GM18519 (cell line): Measurements from ENCODE around the gene PCDHGB1.
"Not testable (repeated sequence)": the region's sequence is repeated elsewhere in the genome, so short reads cannot be mapped to it uniquely, and the experiment has no call there.

ENCODE experiments used
- ATAC-seq: cut with Tn5 transposase; IDR thresholded peaks from one replicate; pipeline ENCODE4 v1.9.1; 2021; ENCODE audit warnings: mild to moderate bottlenecking, moderate library complexity; ENCODE audit not compliant: unreplicated experiment, low FRiP score

PCDHGB1 gene

DNA sequence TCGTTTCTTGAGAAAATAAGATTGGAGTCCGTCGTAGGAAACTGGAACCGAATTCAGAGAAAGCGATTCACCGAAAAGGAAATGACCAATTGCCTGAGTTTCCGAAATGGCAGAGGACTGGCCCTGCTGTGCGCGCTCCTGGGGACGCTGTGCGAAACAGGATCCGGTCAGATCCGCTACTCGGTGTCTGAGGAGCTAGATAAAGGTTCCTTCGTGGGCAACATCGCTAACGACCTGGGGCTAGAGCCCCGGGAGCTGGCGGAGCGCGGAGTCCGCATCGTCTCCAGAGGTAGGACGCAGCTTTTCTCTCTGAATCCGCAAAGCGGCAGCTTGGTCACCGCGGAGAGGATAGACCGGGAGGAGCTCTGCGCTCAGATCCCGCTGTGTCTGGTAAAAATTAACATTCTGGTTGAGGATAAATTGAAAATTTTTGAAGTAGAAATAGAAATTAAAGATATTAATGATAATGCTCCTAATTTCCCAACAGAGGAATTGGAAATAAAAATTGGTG lies 5.9 kb upstream of the PCDHGB1 start:
- ATAC-seq, result no peak

GRCh38 chr5:141345327-141345726 lies 4.6 kb upstream of the PCDHGB1 start:
- no peak for ATAC-seq

DNA sequence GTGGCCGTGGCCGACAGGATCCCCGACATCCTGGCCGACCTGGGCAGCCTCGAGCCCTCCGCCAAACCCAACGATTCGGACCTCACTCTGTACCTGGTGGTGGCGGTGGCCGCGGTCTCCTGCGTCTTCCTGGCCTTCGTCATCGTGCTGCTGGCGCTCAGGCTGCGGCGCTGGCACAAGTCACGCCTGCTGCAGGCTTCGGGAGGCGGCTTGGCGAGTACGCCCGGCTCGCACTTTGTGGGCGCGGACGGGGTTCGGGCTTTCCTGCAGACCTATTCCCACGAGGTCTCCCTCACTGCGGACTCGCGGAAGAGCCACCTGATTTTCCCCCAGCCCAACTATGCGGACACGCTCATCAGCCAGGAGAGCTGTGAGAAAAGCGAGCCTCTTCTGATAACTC lies 3.9 kb upstream of the PCDHGB1 start:
- not testable (repeated sequence) for ATAC-seq

DNA sequence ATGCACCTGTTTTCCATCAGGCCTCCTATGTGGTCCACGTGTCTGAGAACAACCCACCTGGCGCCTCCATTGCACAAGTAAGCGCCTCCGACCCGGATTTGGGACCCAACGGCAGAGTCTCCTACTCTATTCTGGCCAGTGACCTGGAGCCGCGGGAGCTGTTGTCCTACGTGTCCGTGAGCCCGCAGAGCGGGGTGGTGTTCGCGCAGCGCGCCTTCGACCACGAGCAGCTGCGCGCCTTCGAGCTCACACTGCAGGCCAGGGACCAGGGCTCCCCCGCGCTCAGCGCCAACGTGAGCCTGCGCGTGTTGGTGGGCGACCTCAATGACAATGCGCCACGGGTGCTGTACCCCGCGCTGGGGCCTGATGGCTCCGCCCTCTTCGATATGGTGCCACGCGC lies 1.7 kb downstream of the PCDHGB1 start:
- no peak for ATAC-seq

DNA sequence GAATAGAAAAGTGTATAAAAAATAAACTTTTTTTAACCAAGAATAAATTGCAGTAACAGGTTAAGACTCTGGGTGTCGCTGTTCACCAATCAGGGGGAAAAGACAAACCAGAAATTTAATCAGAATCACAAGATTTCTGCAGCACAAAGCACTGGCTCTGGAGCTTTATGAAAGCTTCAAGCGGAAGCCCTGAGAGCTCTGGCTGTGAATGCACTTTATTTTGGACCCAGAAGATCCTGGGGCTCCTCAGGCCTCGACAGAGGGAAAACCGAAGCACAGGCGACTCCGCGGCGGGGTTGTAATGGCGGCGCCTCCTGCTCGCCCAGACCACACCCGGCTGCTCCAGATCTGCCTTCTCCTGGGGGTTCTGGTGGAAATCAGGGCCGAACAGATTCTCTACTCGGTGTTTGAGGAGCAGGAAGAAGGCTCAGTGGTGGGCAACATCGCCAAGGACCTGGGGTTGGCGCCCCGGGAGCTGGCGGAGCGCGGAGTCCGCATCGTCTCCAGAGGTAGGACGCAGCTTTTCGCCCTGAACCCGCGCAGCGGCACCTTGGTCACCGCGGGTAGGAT lies 5.1 kb downstream of the PCDHGB1 start, which contains the start of gene PCDHGA4:
Gene PCDHGA4 (plus strand): TSS at position 122 of the 570 bp plus-strand sequence. CDS start 87 bp downstream, at position 209.
- ATAC-seq, result no peak

DNA sequence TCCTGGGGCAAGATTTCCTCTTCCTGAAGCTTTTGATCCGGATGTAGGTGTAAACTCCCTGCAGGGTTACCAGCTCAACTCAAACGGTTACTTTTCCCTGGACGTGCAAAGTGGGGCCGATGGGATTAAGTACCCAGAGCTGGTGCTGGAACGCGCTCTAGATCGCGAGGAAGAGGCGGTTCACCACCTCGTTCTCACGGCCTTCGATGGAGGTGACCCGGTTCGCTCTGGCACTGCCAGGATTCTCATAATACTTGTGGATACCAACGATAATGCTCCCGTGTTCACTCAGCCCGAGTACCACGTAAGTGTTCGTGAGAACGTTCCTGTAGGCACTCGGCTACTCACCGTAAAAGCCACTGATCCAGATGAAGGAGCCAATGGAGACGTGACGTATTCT lies 5.7 kb downstream of the PCDHGB1 start:
- ATAC-seq, result no peak

DNA sequence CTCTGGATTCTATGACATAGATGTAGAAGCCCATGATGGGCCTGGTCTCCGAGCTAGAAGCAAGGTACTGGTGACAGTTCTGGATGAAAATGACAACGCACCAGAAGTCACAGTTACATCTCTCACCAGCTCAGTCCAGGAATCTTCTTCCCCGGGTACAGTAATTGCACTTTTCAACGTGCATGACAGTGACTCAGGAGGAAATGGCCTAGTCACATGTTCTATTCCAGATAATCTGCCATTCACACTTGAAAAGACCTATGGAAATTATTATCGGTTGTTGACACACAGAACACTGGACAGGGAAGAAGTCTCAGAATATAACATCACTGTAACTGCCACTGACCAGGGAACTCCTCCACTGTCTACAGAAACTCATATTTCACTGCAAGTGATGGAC lies 6.2 kb downstream of the PCDHGB1 start:
- no peak for ATAC-seq

DNA sequence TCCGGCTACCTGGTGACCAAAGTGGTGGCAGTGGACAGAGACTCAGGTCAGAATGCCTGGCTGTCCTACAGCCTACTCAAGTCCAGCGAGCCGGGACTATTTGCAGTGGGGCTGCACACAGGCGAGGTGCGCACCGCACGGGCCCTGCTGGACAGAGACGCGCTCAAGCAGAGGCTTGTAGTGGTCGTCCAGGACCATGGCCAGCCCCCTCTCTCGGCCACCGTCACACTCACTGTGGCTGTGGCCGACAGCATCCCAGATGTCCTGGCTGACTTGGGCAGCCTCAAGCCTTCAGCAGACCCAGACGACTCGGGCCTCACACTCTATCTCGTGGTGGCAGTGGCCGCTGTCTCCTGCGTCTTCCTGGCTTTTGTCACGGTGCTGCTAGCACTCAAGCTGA lies 7.1 kb downstream of the PCDHGB1 start:
- ATAC-seq, result no peak

DNA sequence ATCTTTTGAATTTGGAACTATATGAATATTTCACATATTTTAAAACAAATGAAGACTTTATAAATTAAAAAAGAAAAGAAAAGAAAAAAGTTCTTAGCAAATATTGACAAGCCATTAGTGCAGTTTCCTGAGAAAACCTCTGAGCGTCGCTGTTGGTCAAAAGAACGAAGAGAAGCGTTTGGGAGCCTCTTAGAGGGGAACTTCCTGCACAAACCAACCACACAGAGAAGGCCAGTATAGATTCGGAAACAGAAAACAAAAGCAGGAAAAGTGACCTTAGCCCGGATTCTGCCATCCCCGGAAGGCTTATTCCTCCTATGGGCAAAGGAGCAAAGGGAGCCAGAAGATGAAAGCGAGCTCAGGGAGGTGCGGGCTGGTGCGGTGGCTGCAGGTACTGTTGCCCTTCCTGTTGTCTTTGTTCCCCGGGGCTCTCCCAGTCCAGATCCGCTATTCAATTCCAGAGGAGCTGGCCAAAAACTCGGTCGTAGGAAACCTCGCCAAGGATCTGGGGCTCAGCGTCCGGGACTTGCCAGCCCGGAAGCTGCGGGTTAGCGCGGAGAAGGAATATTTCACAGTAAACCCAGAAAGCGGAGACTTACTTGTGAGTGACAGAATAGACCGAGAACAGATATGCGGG lies 10.0 kb downstream of the PCDHGB1 start, which contains the start of gene PCDHGB2:
Gene PCDHGB2 (plus strand): TSS at position 205 of the 637 bp plus-strand sequence. CDS start 142 bp downstream, at position 347.
- no peak for ATAC-seq

- no peak for ATAC-seq
These were observed 10.8 kb downstream of the PCDHGB1 start for GRCh38 chr5:141360685-141361084.

DNA sequence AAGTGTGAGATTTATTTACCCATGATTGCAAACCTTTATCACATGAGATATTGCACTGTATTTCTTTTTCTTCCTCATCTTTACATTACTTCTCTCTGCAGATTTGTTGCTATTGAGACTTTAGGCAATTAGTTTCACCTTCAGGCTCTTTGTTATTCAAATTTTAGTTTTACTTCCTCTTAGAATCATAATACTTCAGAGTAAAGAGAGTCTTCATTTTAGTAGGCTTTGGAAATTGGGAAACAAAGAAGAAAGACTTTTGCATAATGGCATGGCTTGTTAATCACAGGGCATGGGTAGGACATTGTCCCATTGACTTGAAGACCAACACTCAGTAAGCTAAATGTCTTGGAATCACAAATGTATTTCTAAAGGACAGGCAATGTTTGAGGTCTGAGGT lies 12.8 kb downstream of the PCDHGB1 start:
- no peak for ATAC-seq

GRCh38 chr5:141363952-141364660 lies 14.2 kb downstream of the PCDHGB1 start, which contains the start of gene PCDHGA5:
PCDHGA5 (plus strand) TSS chr5:141364162; CDS start chr5:141364331, 169 bp downstream.
- ATAC-seq, result no peak

GRCh38 chr5:141366016-141366896 lies 16.4 kb downstream of the PCDHGB1 start:
- ATAC-seq, result no peak

- ATAC-seq, result peak; percentile 96
These were observed 20.3 kb downstream of the PCDHGB1 start, which contains the start of gene PCDHGB3 for GRCh38 chr5:141369994-141370848. PCDHGB3 (plus strand) TSS chr5:141370242; CDS start chr5:141370395, 153 bp downstream.

DNA sequence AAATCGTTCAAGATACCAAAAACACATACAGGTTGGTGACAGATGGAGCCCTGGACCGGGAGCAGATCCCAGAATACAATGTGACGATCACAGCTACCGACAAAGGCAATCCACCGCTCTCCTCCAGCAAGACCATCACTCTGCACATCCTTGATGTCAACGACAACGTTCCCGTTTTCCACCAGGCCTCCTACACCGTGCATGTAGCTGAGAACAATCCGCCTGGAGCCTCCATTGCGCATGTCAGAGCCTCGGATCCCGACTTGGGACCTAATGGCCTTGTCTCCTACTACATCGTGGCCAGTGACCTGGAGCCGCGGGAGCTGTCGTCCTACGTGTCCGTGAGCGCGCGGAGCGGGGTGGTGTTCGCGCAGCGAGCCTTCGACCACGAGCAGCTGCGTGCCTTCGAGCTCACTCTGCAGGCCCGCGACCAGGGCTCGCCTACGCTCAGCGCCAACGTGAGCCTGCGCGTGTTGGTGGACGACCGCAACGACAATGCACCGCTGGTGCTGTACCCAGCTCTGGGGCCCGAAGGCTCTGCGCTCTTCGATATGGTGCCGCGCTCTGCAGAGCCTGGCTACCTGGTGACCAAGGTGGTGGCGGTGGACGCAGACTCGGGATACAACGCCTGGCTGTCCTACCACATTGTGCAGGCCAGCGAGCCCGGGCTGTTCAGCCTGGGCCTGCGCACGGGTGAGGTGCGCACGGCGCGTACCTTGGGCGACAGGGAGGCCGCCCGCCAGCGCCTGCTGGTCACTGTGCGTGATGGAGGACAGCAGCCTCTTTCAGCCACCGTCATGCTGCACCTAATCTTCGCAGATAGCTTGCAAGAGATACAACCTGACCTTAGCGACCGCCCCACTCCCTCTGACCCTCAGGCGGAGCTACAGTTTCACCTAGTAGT lies 21.9 kb downstream of the PCDHGB1 start:
- ATAC-seq, result no peak

GRCh38 chr5:141373673-141374317 lies 23.9 kb downstream of the PCDHGB1 start, which contains the start of gene PCDHGA6:
PCDHGA6 (plus strand) TSS chr5:141373891; CDS start chr5:141374084, 193 bp downstream.
- no peak for ATAC-seq

DNA sequence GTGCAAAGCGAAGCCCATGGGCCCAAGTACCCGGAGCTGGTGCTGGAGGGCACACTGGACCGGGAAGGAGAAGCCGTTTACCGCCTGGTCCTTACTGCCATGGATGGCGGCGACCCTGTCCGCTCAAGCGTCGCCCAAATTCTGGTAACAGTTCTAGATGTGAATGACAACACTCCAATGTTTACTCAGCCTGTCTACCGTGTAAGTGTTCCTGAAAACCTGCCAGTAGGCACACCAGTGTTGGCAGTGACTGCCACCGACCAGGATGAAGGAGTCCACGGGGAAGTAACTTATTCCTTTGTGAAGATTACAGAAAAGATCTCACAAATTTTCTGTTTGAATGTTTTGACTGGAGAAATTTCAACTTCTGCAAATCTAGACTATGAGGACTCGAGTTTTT lies 24.7 kb downstream of the PCDHGB1 start:
- no peak for ATAC-seq
